ENCODE results near the gene CDK10. TPM values are rescaled to one million over a fixed set of nuclear protein-coding genes. Genes with fewer than 3 reads are reported as not detected.
"Not testable (repeated sequence)": the region's sequence is repeated elsewhere in the genome, so short reads cannot be mapped to it uniquely, and the experiment has no call there.

The CDK10 gene
- total RNA-seq, 2 experiments from 2014 or later, result 58.9 to 62.8 TPM

DNA sequence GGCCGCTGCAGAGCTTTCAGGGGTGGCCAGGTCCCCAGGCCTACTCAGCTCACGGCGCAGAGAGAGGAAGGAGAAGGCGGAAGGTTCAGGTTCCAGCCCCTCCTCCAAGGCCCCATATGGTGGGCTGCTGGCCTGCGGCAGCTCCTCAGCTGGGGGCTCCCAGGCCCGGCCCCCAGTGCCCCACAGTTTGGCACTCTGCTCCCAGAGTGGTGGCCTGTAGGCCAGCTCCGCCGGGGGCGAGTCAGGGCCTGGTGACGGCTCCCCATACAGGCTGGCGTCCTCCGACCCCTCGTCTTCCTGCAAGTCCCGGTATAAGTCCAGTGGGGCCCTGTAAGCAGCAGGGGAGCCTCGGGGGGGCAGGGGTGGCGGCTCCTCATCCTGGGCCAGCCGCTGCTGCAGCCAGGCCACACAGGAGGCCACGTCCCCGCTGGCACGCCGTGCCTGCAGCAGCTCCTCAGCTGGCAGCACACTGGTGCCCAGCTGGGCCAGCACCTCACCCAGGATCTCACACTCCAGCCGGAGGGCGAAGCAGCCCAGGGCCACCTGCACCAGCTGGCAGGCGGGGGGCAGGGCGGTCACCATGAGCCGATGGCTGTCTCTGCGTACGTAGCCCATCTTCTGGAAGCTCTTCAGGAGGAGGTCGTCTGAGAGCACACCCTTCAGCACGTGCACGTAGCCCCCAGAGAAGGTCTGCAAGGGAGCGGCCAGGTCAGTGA, 11.3 kb downstream of the CDK10 start:
- peaks cover 44% of the 10 kb centered on the region for H3K4me1 ChIP-seq (ENCODE audit: insufficient read depth, low read length)
- Mint-ChIP-seq H3K4me1 (ENCODE audit: low read depth) (peaks cover 19% of the 10 kb centered on the region), H3K27ac (no peak overlapping the region), H3K9me3 (no peaks in the 10 kb centered on the region), H3K27me3 (no peaks in the 10 kb centered on the region), H3K36me3 (ENCODE audit: low read depth) (peaks cover 38% of the 10 kb centered on the region), H3K4me3 (peak overlapping the region; percentile 11)
- peaks cover 20% of the 10 kb centered on the region for H3K36me3 ChIP-seq (ENCODE audit: insufficient read depth, low read length)
- ChIA-PET POLR2A (interaction anchor here (0.5 to 4.4 kb wide), 4 partner anchors 11 to 181 kb away, joined by 3 to 35 read pairs (median 4); partner anchors contain the start of genes CDK10 and TCF25), CTCF (no interaction called here)
- H3K27ac ChIP-seq (ENCODE audit: low read depth in 1 of 2, low read length in 2 of 2), result no peak overlapping the region
- DNase-seq (peak in 1 of 14 experiments; percentile 47), ATAC-seq (ENCODE audit: poor library complexity) (no peak)
- intact Hi-C loops (cut with DNase I, micrococcal nuclease), result no loop called here
- no peak overlapping the region for H3K4me3 ChIP-seq (ENCODE audit: low read length)
- H3K27me3 ChIP-seq (ENCODE audit: control insufficient read depth in 1 of 2, insufficient read depth in 2 of 2, low read length in 2 of 2), result no peaks in the 10 kb centered on the region
- no peaks in the 10 kb centered on the region for H3K9me3 ChIP-seq (ENCODE audit: control insufficient read depth in 1 of 2, insufficient read depth in 1 of 2, low read length in 2 of 2)
- TF ChIP-seq CTCF (IDR thresholded peaks at IDR 0.05), result no peak

GRCh38 chr16:89698717-89699116, 12.2 kb downstream of the CDK10 start:
- CTCF ChIA-PET, result interaction anchor here (1.4 to 3.5 kb wide), 5 partner anchors 12 to 212 kb away, joined by 3 to 37 read pairs (median 11); partner anchors contain the start of gene CDK10
- H3K9me3 Mint-ChIP-seq; H3K27me3 Mint-ChIP-seq; H3K27ac ChIP-seq (ENCODE audit: low read depth in 1 of 2, low read length in 2 of 2); H3K4me3 ChIP-seq (ENCODE audit: low read length); H3K9me3 ChIP-seq (ENCODE audit: control insufficient read depth in 1 of 2, insufficient read depth in 1 of 2, low read length in 2 of 2); H3K27me3 ChIP-seq (ENCODE audit: control insufficient read depth in 1 of 2, insufficient read depth in 2 of 2, low read length in 2 of 2); ATAC-seq (ENCODE audit: poor library complexity); intact Hi-C loops (cut with DNase I, micrococcal nuclease); DNase-seq: not testable (repeated sequence)
- Mint-ChIP-seq H3K36me3 (ENCODE audit: low read depth) (peaks cover 30% of the 10 kb centered on the region), H3K27ac (peak overlapping the region; percentile 55), H3K4me3 (peak overlapping the region; percentile 13), H3K4me1 (ENCODE audit: low read depth) (peaks cover 16% of the 10 kb centered on the region)
- POLR2A ChIA-PET, result interaction anchor here (0.9 to 4.4 kb wide), 5 partner anchors 12 to 211 kb away, joined by 3 to 35 read pairs (median 5); partner anchors contain the start of genes CDK10 and TCF25
- Histone ChIP-seq H3K36me3 (ENCODE audit: insufficient read depth, low read length) (peaks cover 13% of the 10 kb centered on the region), H3K4me1 (ENCODE audit: insufficient read depth, low read length) (peaks cover 44% of the 10 kb centered on the region)

DNA sequence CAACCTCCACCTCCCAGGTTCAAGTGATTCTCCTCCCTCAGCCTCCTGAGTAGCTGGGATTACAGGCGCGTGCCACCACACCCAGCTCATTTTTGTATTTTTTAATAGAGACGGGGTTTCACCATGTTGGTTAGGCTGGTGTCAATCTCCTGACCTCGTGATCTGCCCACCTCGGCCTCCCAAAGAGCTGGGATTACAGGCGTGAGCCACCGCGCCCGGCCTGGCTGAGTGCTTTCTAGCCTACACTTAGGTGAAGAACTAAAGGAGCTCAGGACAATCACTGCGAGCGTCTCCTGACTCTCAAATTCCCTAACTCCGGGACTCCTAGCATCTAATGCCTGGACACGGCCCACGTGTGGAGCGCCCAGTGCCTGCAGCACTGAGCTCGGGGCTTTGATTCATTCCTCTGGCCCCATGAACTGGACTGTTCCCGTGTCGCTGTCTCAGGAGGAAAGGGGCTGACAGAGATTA, 13.2 kb downstream of the CDK10 start:
- not testable (repeated sequence) for H3K9me3 ChIP-seq (ENCODE audit: control insufficient read depth in 1 of 2, insufficient read depth in 1 of 2, low read length in 2 of 2); H3K4me3 ChIP-seq (ENCODE audit: low read length); H3K27me3 Mint-ChIP-seq; H3K27me3 ChIP-seq (ENCODE audit: control insufficient read depth in 1 of 2, insufficient read depth in 2 of 2, low read length in 2 of 2); ATAC-seq (ENCODE audit: poor library complexity); H3K9me3 Mint-ChIP-seq; H3K36me3 ChIP-seq (ENCODE audit: insufficient read depth, low read length); DNase-seq
- peak overlapping the region; percentile 45 to 77 for H3K27ac ChIP-seq (ENCODE audit: low read depth in 1 of 2, low read length in 2 of 2)
- intact Hi-C loops (cut with DNase I, micrococcal nuclease), result loop anchor here (1.0 to 5.0 kb wide), 5 partner anchors 13 to 318 kb away; partner anchors contain the start of genes CDK10 (in 1 of the 2) and DBNDD1 (in 1 of the 2)
- H3K36me3 Mint-ChIP-seq (ENCODE audit: low read depth), result peaks cover 25% of the 10 kb centered on the region
- H3K27ac Mint-ChIP-seq, result peak overlapping the region; percentile 81
- CTCF ChIA-PET, result interaction anchor here (0.7 to 5.9 kb wide), 29 partner anchors 10 to 217 kb away, joined by 3 to 73 read pairs (median 5); partner anchors contain the start of genes CDK10, FANCA, SPIRE2 and TCF25
- POLR2A ChIA-PET, result interaction anchor here (0.6 to 4.4 kb wide), 14 partner anchors 13 to 1980 kb away, joined by 3 to 35 read pairs (median 10); partner anchors contain the start of genes CDK10, FANCA, TCF25 and VPS9D1
- H3K4me1 Mint-ChIP-seq (ENCODE audit: low read depth), result peaks cover 16% of the 10 kb centered on the region
- peaks cover 44% of the 10 kb centered on the region for H3K4me1 ChIP-seq (ENCODE audit: insufficient read depth, low read length)
- peak overlapping the region; percentile 83 for H3K4me3 Mint-ChIP-seq

Data from CD4-positive, alpha-beta T cell (primary cell).